ENCODE results near the gene INTU.

DNA sequence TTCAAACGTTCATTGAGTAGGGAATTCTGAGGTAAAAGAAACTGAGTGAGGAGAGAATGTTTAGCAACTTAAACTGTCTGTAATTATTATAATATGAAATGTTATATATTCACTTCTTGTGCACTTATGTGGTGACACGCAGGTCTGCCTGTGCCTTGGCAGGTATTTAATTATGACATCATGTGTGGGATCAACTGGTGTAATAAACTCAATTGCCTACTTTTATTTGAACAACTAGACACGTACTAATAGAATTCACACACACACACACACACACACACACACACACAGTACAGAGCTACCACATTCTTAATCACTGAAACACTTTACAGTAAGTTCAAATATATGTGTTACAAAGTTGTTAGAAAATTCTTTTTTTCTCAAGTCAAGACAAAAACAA, 76.7 kb downstream of the INTU start:
- TF ChIP-seq, protein P1, sequence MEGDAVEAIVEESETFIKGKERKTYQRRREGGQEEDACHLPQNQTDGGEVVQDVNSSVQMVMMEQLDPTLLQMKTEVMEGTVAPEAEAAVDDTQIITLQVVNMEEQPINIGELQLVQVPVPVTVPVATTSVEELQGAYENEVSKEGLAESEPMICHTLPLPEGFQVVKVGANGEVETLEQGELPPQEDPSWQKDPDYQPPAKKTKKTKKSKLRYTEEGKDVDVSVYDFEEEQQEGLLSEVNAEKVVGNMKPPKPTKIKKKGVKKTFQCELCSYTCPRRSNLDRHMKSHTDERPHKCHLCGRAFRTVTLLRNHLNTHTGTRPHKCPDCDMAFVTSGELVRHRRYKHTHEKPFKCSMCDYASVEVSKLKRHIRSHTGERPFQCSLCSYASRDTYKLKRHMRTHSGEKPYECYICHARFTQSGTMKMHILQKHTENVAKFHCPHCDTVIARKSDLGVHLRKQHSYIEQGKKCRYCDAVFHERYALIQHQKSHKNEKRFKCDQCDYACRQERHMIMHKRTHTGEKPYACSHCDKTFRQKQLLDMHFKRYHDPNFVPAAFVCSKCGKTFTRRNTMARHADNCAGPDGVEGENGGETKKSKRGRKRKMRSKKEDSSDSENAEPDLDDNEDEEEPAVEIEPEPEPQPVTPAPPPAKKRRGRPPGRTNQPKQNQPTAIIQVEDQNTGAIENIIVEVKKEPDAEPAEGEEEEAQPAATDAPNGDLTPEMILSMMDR (IDR thresholded peaks at IDR 0.05; ENCODE audit: low read depth, low read length), result no peak
- TF ChIP-seq EZH2phosphoT487 (IDR thresholded peaks at IDR 0.05; ENCODE audit: low read depth), result no peak

Measured in OCI-LY3 (cell line).